Ramos (cell line): ENCODE measurements around the gene FIBCD1.

Experiments used
- in situ Hi-C: fragments of 300-500 bp; cut with MboI; formaldehyde crosslinking; loops from one replicate; pipeline ENCODE4 v1.14.3; 2022; ENCODE audit warnings: low sequenced_read_pairs; ENCODE audit not compliant: unreplicated experiment

Gene FIBCD1

GRCh38 chr9:130868230-130868629 lies 70.8 kb downstream of the FIBCD1 start:
- in situ Hi-C loops, result loop anchor here (10.0 kb wide), 1 partner anchor 163 kb away; no protein-coding TSS in a partner anchor

- in situ Hi-C loops, result loop anchor here (10.0 kb wide), 1 partner anchor 163 kb away; no protein-coding TSS in a partner anchor
Observed at GRCh38 chr9:130867556-130867955, 71.5 kb downstream of the FIBCD1 start.

GRCh38 chr9:130866474-130866965 lies 72.5 kb downstream of the FIBCD1 start:
- in situ Hi-C loops, result loop anchor here (10.0 kb wide), 1 partner anchor 162 kb away; no protein-coding TSS in a partner anchor

GRCh38 chr9:130865921-130866320 lies 73.1 kb downstream of the FIBCD1 start:
- in situ Hi-C loops, result loop anchor here (10.0 kb wide), 1 partner anchor 161 kb away; no protein-coding TSS in a partner anchor

- in situ Hi-C loops, result loop anchor here (10.0 kb wide), 1 partner anchor 160 kb away; no protein-coding TSS in a partner anchor
Observed at GRCh38 chr9:130864541-130864940, 74.5 kb downstream of the FIBCD1 start.

GRCh38 chr9:130862747-130863146 lies 76.3 kb downstream of the FIBCD1 start:
- in situ Hi-C loops, result loop anchor here (10.0 kb wide), 1 partner anchor 158 kb away; no protein-coding TSS in a partner anchor

GRCh38 chr9:130862217-130862616 lies 76.8 kb downstream of the FIBCD1 start:
- in situ Hi-C loops, result loop anchor here (10.0 kb wide), 1 partner anchor 157 kb away; no protein-coding TSS in a partner anchor

GRCh38 chr9:130861372-130862180 lies 77.5 kb downstream of the FIBCD1 start:
- in situ Hi-C loops, result loop anchor here (10.0 kb wide), 1 partner anchor 157 kb away; no protein-coding TSS in a partner anchor

- in situ Hi-C loops, result loop anchor here (10.0 kb wide), 1 partner anchor 156 kb away; no protein-coding TSS in a partner anchor
Observed at GRCh38 chr9:130860458-130861316, 78.4 kb downstream of the FIBCD1 start.

GRCh38 chr9:130858739-130859705 lies 80.0 kb downstream of the FIBCD1 start:
- in situ Hi-C loops, result no loop called here

GRCh38 chr9:130857864-130858738 lies 80.9 kb downstream of the FIBCD1 start:
- in situ Hi-C loops, result no loop called here

- in situ Hi-C loops, result no loop called here
Observed at GRCh38 chr9:130856474-130856873, 82.6 kb downstream of the FIBCD1 start.

- in situ Hi-C loops, result no loop called here
Observed at GRCh38 chr9:130854835-130855234, 84.2 kb downstream of the FIBCD1 start.

- in situ Hi-C loops, result no loop called here
Observed at GRCh38 chr9:130854092-130854491, 85.0 kb downstream of the FIBCD1 start.

- in situ Hi-C loops, result no loop called here
Observed at GRCh38 chr9:130852801-130853200, 86.2 kb downstream of the FIBCD1 start.
